HepG2 (cell line): ENCODE results near the gene MNT.

Experiments used
- CREM ChIP-seq, 2 experiments: sonication (generic) in 1 of 2; formaldehyde crosslinking in 1 of 2; IDR thresholded peaks; 2 replicates each; pipeline versions ENCODE4 v1.4.0 to v1.6.1; 2016 to 2020; ENCODE audit warnings: antibody characterized with exemption in 1 of 2, mild to moderate bottlenecking in 1 of 2, missing genetic modification reagents in 1 of 2
- KAT7 ChIP-seq: IDR thresholded peaks from 2 replicates; pipeline ENCODE4 v1.6.1; 2018; ENCODE audit warnings: borderline replicate concordance, missing compliant biosample characterization
- NFIC ChIP-seq: IDR thresholded peaks from 2 replicates; pipeline ENCODE4 v1.6.1; 2012; ENCODE audit warnings: mild to moderate bottlenecking, low read length, inconsistent platforms
- POLR2A ChIP-seq, 2 experiments: IDR thresholded peaks; 2 replicates each; pipeline ENCODE4 v1.6.1; 2011; ENCODE audit warnings: low read depth in 2 of 2, low read length in 2 of 2, mild to moderate bottlenecking in 1 of 2, moderate library complexity in 1 of 2; ENCODE audit not compliant: insufficient read depth in 1 of 2
- SMC3 ChIP-seq: IDR thresholded peaks from 2 replicates; pipeline ENCODE4 v1.6.1; 2011; ENCODE audit warnings: low read length, improper control_type of control experiment
- TCF12 ChIP-seq, 2 experiments: fragments of 450-650 bp in 1 of 2; sonication (generic) in 1 of 2; formaldehyde crosslinking in 1 of 2; IDR thresholded peaks; 2 replicates each; pipeline versions ENCODE4 v1.6.1 to v1.8.0; 2017 to 2022; ENCODE audit warnings: antibody characterized with exemption in 1 of 2, mild to moderate bottlenecking in 1 of 2, missing genetic modification reagents in 1 of 2, moderate library complexity in 1 of 2
- ZBTB33 ChIP-seq: sonication (generic); formaldehyde crosslinking; IDR thresholded peaks from 2 replicates; pipeline ENCODE4 v1.4.0; 2020; ENCODE audit warnings: missing genetic modification reagents
- ZNF10 ChIP-seq: sonication (generic); formaldehyde crosslinking; IDR thresholded peaks from 2 replicates; pipeline ENCODE4 v1.4.0; 2020; ENCODE audit warnings: mild to moderate bottlenecking, low read depth, missing genetic modification reagents, borderline replicate concordance
- ZNF224 ChIP-seq: sonication (generic); formaldehyde crosslinking; IDR thresholded peaks from 2 replicates; pipeline ENCODE4 v1.5.0; 2020; ENCODE audit warnings: mild to moderate bottlenecking, missing genetic modification reagents
- ZNF274 ChIP-seq: sonication (generic); formaldehyde crosslinking; IDR thresholded peaks from 2 replicates; pipeline ENCODE4 v1.5.1; 2020; ENCODE audit warnings: mild to moderate bottlenecking, missing genetic modification reagents
- ZNF674 ChIP-seq: sonication (generic); formaldehyde crosslinking; IDR thresholded peaks from 2 replicates; pipeline ENCODE4 v1.5.0; 2020; ENCODE audit warnings: low read depth, mild to moderate bottlenecking, missing genetic modification reagents
- ZSCAN12 ChIP-seq: sonication (generic); formaldehyde crosslinking; IDR thresholded peaks from 2 replicates; pipeline ENCODE4 v1.9.0; 2021; ENCODE audit warnings: mild to moderate bottlenecking, missing genetic modification reagents
- TF ChIP-seq, protein P1 (sequence below): sonication (generic); formaldehyde crosslinking; IDR thresholded peaks from 2 replicates; pipeline ENCODE4 v1.5.0; 2020; ENCODE audit warnings: mild to moderate bottlenecking, missing genetic modification reagents, moderate library complexity
- TF ChIP-seq, protein P2 (sequence below): sonication (generic); formaldehyde crosslinking; IDR thresholded peaks from 2 replicates; pipeline ENCODE4 v1.4.0; 2020; ENCODE audit warnings: missing genetic modification reagents

DNA sequence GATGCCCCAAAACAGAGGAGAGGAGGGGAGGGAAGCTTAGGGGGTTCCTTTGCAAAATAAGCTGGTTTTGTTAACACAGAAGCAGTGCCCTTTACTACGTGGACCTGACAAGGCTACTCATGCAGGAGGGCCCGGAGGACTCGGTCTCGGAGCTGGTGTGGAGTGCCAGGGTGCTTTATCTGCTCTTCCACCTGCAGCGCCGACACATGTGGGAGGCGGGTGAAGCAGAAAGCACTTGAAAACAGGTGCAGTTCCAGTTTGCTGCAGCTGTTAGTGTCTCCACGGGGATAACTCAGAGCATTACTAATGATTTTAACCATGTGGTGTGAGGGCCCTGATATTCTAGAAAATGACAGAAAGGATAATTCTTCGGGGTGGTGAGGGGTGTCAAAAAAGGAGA, 35.0 kb upstream of the MNT start:
- TF ChIP-seq, protein P1, sequence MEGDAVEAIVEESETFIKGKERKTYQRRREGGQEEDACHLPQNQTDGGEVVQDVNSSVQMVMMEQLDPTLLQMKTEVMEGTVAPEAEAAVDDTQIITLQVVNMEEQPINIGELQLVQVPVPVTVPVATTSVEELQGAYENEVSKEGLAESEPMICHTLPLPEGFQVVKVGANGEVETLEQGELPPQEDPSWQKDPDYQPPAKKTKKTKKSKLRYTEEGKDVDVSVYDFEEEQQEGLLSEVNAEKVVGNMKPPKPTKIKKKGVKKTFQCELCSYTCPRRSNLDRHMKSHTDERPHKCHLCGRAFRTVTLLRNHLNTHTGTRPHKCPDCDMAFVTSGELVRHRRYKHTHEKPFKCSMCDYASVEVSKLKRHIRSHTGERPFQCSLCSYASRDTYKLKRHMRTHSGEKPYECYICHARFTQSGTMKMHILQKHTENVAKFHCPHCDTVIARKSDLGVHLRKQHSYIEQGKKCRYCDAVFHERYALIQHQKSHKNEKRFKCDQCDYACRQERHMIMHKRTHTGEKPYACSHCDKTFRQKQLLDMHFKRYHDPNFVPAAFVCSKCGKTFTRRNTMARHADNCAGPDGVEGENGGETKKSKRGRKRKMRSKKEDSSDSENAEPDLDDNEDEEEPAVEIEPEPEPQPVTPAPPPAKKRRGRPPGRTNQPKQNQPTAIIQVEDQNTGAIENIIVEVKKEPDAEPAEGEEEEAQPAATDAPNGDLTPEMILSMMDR, result no peak
- TF ChIP-seq POLR2A (IDR thresholded peaks at IDR 0.05; ENCODE audit: insufficient read depth in 1 of 2, low read depth in 2 of 2, low read length in 2 of 2), result no peak
- TF ChIP-seq ZNF274 (CRISPR knock-in tag), result no peak
- no peak for TF ChIP-seq ZNF674
- TF ChIP-seq, protein P2, sequence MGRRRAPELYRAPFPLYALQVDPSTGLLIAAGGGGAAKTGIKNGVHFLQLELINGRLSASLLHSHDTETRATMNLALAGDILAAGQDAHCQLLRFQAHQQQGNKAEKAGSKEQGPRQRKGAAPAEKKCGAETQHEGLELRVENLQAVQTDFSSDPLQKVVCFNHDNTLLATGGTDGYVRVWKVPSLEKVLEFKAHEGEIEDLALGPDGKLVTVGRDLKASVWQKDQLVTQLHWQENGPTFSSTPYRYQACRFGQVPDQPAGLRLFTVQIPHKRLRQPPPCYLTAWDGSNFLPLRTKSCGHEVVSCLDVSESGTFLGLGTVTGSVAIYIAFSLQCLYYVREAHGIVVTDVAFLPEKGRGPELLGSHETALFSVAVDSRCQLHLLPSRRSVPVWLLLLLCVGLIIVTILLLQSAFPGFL (CRISPR knock-in tag), result no peak
- no peak for TF ChIP-seq SMC3
- no peak for TF ChIP-seq ZBTB33 (CRISPR knock-in tag)
- no peak for TF ChIP-seq ZNF10 (CRISPR knock-in tag)
- TF ChIP-seq ZNF224 (CRISPR knock-in tag), result no peak
- TF ChIP-seq ZSCAN12, result no peak
- TF ChIP-seq KAT7 (CRISPR knock-in tag), result no peak
- TF ChIP-seq NFIC, result no peak
- no peak for TF ChIP-seq CREM (IDR thresholded peaks at IDR 0.05)
- no peak for TF ChIP-seq CREM (CRISPR knock-in tag; IDR thresholded peaks at IDR 0.05)
- no peak for TF ChIP-seq TCF12 (IDR thresholded peaks at IDR 0.05)
- TF ChIP-seq TCF12 (CRISPR knock-in tag; IDR thresholded peaks at IDR 0.05), result no peak
